Lung (tissue), 12 donors: ENCODE measurements around the gene TRPC3. TPM values are rescaled to one million over a fixed set of nuclear protein-coding genes. Genes with fewer than 3 reads are reported as not detected.
A peak's percentile ranks its signal among the peaks of the same experiment; 100 is the strongest.

Source experiments
- ATAC-seq: fragments of 200-7000 bp; cut with Tn5 transposase; one replicate; pipeline ENCODE4 v1.9.1; 2020; ENCODE audit warnings: moderate number of reproducible peaks; ENCODE audit not compliant: insufficient read depth, low FRiP score
- DNase-seq, 3 donors: peaks; one replicate each; pipeline ENCODE4 v3.0.0-alpha.2; 2013 to 2017
- H3K27ac ChIP-seq, 2 donors: one replicate each; pipeline ENCODE4 v1.5.1; 2013; ENCODE audit warnings: mild to moderate bottlenecking in 2 of 2, moderate library complexity in 2 of 2, control low read depth in 1 of 2, inconsistent platforms in 1 of 2, low read depth in 1 of 2, low read length in 1 of 2
- H3K27me3 ChIP-seq, 3 donors: one replicate each; pipeline ENCODE4 v1.5.1; 2013; ENCODE audit warnings: low read length in 2 of 3; ENCODE audit not compliant: control insufficient read depth in 3 of 3, insufficient read depth in 3 of 3
- H3K36me3 ChIP-seq, 4 donors: one replicate each; pipeline ENCODE4 v1.5.1; 2013; ENCODE audit warnings: low read length in 4 of 4, mild to moderate bottlenecking in 1 of 4, moderate library complexity in 1 of 4; ENCODE audit not compliant: control insufficient read depth in 4 of 4, insufficient read depth in 4 of 4
- H3K4me1 ChIP-seq, 5 donors: one replicate each; pipeline ENCODE4 v1.5.1; 2013; ENCODE audit warnings: low read length in 5 of 5, mild to moderate bottlenecking in 2 of 5, moderate library complexity in 1 of 5; ENCODE audit not compliant: control insufficient read depth in 5 of 5, insufficient read depth in 5 of 5
- H3K4me3 ChIP-seq: one replicate; pipeline ENCODE4 v1.5.1; 2013; ENCODE audit warnings: mild to moderate bottlenecking, control low read depth, moderate library complexity
- H3K9ac ChIP-seq, 2 donors: one replicate each; pipeline ENCODE4 v1.5.1; 2013; ENCODE audit warnings: low read length in 2 of 2, control low read depth in 1 of 2; ENCODE audit not compliant: insufficient read depth in 1 of 2
- H3K9me3 ChIP-seq, 4 donors: one replicate each; pipeline ENCODE4 v1.5.1; 2013; ENCODE audit warnings: low read length in 3 of 4, mild to moderate bottlenecking in 1 of 4, moderate library complexity in 1 of 4; ENCODE audit not compliant: control insufficient read depth in 4 of 4, insufficient read depth in 3 of 4
- WGBS, 2 donors: extraction: QIAGEN DNeasy Blood & Tissue Kit; methylation state at CpG; one replicate each; pipeline ENCODE4 v1.1.7; 2013; 5-methylcytosine and 5-hydroxymethylcytosine counted together
- polyA plus RNA-seq, 2 donors: library from polyadenylated mRNA; stranded (reverse); fragments of 200-250 nt; gene quantifications; one replicate each; pipeline ENCODE4 v1.2.1, GENCODE V29; 2013
- total RNA-seq, 2 donors: library from RNA; depleted of rRNA in 1 of 2; stranded (reverse); fragments of >200 nt in 1 of 2; gene quantifications; one replicate each; pipeline ENCODE4 v1.2.1, GENCODE V29; 2014 to 2021
- TF ChIP-seq, protein P1 (sequence below): IDR thresholded peaks from 2 replicates; pipeline ENCODE4 v1.5.1; 2012; ENCODE audit warnings: mild to moderate bottlenecking; ENCODE audit errors: control extremely low read depth, extremely low read depth
- donor health status: control.
- donor health status: control.
- donor health status: Bipolar disorder and iron deficiency.
- donor health status: healthy.
- donor health status: DM: yes; HTN: yes; CAD: no.

TRPC3 gene
- total and polyA plus RNA-seq, 4 donors, result 0.39 to 6.3 (median 0.57) TPM

DNA sequence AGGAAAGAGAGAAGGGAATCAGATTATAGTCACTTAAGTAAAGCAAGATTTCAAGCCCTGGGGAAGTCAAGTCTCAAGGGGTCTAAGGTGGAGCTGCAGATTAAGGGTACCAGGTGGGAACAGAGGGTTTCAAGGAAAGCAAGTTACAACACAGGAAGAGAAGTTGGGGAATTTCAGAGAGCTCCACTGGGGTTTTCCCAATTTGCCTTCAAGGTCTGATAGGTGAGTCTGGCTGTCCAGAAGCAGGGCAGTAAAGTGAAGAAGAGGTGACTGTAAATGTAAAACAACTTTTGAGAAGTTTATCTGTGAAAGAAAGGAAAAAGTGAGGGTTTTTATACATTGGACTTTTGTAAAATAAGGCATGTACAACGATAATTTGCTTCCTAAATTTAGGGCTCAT, 37.1 kb upstream of the TRPC3 start:
- Histone ChIP-seq H3K27me3 (no peaks in the 10 kb centered on the region), H3K36me3 (no peaks in the 10 kb centered on the region), H3K27ac (no peak overlapping the region), H3K9me3 (no peaks in the 10 kb centered on the region), H3K4me1 (peaks cover 0 to 19% (median 0%) of the 10 kb centered on the region in 5 donors), H3K4me3 (no peak overlapping the region), H3K9ac (no peak overlapping the region)
- ATAC-seq (no peak), DNase-seq (no peak)
- 83 to 92% methylated on average over 1 of the region's 1 CpG for WGBS, 2 donors
- TF ChIP-seq, protein P1, sequence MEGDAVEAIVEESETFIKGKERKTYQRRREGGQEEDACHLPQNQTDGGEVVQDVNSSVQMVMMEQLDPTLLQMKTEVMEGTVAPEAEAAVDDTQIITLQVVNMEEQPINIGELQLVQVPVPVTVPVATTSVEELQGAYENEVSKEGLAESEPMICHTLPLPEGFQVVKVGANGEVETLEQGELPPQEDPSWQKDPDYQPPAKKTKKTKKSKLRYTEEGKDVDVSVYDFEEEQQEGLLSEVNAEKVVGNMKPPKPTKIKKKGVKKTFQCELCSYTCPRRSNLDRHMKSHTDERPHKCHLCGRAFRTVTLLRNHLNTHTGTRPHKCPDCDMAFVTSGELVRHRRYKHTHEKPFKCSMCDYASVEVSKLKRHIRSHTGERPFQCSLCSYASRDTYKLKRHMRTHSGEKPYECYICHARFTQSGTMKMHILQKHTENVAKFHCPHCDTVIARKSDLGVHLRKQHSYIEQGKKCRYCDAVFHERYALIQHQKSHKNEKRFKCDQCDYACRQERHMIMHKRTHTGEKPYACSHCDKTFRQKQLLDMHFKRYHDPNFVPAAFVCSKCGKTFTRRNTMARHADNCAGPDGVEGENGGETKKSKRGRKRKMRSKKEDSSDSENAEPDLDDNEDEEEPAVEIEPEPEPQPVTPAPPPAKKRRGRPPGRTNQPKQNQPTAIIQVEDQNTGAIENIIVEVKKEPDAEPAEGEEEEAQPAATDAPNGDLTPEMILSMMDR, result no peak

DNA sequence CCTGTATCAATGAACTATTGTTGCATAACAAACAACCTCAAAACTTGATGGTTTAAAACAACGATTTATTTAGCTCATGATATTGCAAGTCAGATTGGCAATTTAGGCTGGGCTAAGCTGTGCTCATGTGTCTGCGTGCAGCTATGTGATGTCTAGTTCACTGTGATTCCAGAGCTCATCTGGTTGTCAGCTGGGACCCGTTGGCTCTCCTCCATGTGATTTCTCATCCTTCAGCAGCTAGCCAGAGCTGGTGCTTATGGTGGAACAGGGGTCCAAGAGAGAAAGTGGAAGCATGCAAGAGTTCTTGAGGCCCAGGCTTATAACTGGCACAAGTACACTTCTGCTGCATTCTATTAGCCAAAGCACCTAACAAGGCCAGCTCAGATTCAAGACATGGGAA, 28.8 kb upstream of the TRPC3 start:
- no peak overlapping the region for H3K27ac ChIP-seq
- peaks cover 0 to 4% (median 0%) of the 10 kb centered on the region in 5 donors for H3K4me1 ChIP-seq
- DNase-seq (peak in 2 of 3 donors; percentile 19 to 40), ATAC-seq (no peak)
- WGBS, 2 donors, result 77 to 79% methylated on average over 3 of the region's 3 CpGs
- H3K27me3 ChIP-seq, result no peaks in the 10 kb centered on the region
- H3K9me3 ChIP-seq, result no peaks in the 10 kb centered on the region
- no peak overlapping the region for H3K9ac ChIP-seq
- no peaks in the 10 kb centered on the region for H3K36me3 ChIP-seq
- H3K4me3 ChIP-seq, result no peak overlapping the region
- TF ChIP-seq, protein P1, result no peak

DNA sequence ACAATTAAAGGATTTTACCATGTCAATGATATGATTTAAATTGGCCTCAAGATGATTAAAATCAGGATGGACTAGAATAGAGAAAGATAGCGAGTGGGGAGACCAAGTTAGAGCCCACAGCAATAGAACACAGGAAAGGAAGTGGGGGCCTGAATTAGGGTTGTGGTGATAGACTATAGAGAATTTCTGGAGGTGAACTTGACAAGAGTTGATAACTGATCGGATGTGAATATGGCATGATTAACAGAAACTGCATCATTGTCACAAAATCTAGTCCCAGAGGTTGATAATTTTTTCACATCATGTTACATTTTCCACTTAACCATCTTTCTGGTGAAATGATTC, 26.3 kb upstream of the TRPC3 start:
- TF ChIP-seq, protein P1, result no peak
- Histone ChIP-seq H3K9ac (no peak overlapping the region), H3K4me1 (peaks cover 0 to 20% (median 0%) of the 10 kb centered on the region in 5 donors), H3K27me3 (no peaks in the 10 kb centered on the region), H3K4me3 (no peak overlapping the region), H3K27ac (no peak overlapping the region), H3K36me3 (no peaks in the 10 kb centered on the region), H3K9me3 (no peaks in the 10 kb centered on the region)
- ATAC-seq (no peak), DNase-seq (no peak)
- WGBS, 2 donors, result 80 to 90% methylated on average over 2 of the region's 2 CpGs
